RPMI7951 (cell line): ENCODE data around the gene BZW2. TPM values are rescaled to one million over a fixed set of nuclear protein-coding genes. Genes with fewer than 3 reads are reported as not detected.
"Not testable (repeated sequence)": the region's sequence is repeated elsewhere in the genome, so short reads cannot be mapped to it uniquely, and the experiment has no call there.

Experiments used
- DNase-seq: peaks from one replicate; pipeline ENCODE4 v3.0.0-alpha.2; 2012; ENCODE audit warnings: low read depth
- total RNA-seq: library from RNA; depleted of rRNA; stranded (reverse); fragments of >200 nt; shearing (Covaris generic); gene quantifications from 2 replicates; pipeline ENCODE4 v1.2.3, GENCODE V29; 2014

Gene BZW2
- total RNA-seq, 1 experiment from 2014 or later: 220 TPM

DNA sequence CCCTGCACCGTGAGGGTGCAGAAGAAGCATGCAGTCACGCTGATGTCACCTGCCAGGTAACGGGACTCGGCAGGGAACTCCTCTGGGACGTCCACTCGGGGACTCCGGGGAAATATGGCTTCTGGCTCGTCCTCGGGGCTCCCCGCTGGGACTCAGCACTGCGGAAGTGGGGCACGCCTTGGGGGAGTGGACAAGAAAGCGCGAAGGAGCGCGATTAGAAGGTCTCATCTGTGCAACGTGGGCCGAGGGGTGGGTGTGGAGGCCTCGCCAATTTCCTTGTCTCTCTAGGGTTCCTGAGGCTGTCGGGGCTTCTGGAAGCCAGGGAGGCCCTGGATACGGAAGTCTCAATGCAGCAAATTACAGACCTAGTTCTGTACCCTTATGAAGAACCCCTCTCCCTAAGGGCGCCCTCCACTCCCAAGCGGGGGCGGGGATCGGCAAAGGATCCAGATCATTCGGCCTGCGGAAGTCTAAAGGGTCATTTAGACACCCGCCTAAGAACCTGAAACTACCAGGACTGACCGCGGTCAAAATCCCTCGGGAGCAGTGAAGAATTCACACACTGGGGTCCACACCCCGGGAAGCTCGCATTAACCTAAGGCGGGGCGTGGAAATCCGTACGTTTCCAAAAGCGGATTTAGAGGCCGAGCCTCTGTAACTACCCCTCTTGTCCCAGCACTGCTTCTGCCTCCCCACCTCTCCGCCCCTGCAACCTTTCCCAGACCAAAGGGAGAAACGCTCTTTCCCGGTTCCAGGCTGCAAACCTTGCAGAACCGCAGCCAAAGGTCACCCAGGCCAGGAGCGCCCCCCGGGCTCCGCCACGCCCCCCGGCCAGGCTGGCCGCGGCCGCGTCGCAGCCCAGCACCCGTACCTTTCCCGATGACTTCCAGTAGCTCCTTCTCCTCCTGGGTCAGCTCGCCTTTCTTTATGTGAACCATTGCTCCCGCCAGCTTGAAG is 1.1 kb upstream of the BZW2 start:
- peak; percentile 75 for DNase-seq

DNA sequence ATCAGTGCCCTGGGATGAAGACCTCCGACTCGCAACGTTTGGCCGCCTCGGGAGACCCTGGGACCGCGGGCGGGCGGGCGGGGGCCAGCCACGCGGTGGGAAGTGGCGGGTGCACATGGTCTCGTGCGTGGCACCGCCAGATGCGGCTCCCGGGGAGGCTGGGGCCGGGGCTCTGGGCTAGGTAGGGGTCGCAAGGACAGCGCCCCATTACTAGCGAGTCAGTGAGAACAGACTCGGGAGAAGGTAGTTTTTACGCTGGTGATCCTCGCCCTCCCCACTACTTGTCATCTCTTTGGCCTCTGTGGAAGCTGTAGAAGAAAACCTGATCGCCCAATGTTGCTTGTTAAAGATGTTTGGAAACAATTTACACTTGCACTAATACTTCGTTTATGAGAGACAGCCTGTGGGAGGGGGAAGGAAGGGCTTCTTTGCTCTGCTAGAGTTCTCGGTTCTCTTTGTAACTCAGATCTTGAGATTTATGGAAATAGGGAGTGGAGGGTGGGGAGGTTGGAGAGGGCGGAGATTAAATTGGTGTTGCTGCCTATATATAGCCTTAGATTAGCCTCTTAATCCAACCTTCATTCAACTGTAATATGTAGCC is 591 bp downstream of the BZW2 start:
- DNase-seq: peak; percentile 43

DNA sequence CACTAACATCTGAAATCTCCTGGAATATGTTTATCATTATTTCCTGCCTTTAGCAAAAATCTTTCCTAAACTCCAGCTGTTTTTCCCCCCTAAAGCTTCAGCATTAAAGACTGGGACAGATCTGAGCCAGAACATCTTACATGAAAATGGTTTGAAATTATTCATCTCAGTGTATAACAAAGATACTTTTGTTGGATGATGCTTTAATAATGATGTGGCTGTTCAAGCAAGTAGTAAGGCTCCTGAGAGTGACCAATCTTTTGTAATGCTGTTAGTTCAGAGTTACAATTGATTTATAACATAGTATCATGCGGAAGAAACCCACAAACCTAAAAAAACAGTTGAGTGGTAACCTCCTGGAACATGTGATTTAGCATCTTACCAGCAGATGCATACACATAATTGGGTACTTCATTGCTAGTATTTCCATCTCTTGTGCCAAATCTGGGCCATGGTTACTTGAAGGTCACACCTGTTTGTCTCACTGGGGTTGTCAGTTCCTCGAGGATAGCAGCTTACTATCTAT is 1.5 kb downstream of the BZW2 start:
- DNase-seq: peak; percentile 25

DNA sequence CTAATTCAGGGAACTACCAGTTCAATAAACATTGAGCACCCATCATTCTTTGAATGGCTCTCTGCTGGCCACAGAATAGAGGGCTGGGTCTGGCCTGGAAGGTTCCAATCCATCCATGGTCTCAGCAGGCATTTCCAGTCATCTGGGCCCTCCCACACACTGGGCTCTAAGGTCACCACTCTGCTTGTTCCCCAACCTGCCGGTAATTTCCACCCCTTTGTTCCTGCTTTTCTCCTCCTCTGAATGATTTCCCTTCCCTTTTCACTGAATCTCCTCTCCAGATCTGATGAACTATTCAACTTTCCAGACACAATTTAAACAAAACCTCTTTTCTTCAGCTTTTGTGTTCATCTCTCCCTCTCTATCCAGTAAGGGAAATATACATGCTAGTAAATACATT is 2.6 kb downstream of the BZW2 start:
- peak; percentile 37 for DNase-seq

DNA sequence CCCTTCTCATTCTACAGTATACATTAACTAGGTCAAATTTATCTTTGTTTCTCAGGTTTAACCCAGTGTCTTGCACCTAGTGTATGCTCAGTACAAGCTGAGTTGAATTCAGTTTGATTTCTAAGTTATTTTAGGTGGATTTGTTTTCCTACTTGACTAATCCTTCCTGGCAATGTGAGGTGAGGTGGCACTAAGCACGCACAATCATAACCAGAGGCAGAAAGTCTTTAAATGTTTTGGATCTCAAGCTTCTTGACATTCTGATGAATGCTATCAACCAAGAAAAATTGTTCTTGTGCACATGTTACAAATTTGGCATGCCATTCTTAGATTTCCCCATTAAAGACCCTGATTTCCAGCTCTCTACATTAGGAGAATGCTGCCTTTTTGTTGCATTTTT is 3.2 kb downstream of the BZW2 start:
- peak; percentile 67 for DNase-seq

DNA sequence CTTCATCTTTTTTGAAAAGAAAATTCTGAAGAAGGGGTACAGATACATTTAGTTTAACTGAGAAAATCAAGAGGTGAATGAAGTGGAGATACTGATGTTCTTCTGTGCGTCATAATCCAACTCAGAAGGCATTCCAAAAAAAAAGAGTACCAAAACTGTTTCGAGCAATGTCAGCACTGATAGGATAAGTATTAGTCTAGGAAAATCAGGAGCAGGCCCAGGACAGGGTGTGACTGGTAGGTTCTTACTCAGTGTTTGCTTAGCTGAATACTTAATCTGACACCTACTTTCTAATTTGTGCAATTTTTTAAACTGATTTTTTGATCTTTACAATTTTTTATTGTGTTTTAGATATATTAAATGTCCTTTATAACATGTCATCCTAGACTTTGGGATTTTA is 4.3 kb downstream of the BZW2 start:
- DNase-seq: no peak

DNA sequence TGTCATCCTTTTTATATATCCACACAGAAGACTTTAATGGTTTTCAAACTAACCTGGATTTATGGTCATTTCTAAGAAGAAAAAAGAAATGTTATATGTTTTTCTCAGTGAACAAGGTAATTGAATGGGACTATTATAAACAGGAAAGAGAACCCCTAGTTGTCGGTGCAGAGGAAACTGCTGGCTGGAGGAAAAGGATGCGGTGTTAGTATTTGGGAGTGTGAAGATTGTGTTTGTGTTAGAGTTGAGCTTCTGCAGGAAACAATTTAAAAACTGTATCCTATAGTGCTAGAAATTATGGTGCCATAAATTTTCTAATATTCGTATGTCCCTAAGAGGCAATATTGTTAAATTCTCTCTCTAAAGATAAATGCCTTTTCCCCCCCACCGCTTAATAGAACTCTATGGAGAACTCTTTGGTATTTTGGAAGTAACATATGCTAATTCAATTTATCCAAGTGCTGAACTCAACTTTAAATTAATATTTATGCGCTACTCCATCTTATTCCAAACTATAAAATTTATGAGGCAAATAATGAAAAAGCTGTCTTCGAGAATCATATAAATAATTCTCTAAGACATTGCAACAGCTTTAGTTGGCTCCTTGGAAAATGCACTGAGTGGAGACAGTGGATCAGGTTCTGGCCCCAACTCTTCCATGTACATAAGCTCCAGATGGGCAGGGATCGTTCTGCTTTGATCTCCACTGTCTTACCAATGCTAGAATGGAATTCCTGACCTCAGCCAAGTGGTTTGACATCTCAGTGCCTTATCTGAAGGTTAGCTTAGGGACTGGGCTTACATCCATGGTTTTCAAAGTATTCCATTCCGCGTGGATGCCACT is 5.6 kb downstream of the BZW2 start:
- DNase-seq: peak; percentile 30

DNA sequence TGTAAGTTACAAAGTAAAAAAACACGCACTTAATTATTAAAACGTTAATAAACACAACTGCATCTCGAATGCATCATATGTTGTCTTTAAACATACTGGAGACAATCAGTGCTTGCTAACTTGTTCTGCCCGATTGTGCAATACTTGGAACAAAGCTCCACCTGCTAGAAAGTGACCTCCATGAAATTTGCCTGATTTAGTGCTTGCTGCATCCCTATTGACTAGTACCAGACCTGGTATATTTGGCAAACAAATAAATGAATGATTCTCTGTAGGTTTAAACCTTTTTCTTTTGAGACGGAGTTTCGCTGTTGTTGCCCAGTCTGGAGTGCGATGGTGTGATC is 6.2 kb downstream of the BZW2 start:
- DNase-seq: no peak

DNA sequence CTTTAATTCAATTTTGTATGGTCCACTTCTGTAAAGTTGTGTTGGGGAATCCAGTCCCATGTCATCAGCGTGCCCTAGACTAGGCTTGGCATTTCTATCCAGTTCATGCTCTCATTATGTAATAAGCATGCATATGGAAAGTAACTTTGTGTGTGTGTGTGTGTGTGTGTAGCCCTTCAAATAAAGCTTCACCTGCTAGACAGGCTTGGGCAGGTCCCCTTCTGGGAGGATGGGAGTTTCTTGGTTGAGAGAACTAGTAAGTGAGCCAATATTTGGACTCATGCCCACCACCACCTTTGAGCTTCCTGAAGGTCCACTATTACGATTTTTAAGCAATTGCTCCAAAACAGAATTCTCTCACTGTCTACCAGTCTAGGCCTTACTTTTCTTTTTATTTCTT is 6.9 kb downstream of the BZW2 start:
- no peak for DNase-seq

DNA sequence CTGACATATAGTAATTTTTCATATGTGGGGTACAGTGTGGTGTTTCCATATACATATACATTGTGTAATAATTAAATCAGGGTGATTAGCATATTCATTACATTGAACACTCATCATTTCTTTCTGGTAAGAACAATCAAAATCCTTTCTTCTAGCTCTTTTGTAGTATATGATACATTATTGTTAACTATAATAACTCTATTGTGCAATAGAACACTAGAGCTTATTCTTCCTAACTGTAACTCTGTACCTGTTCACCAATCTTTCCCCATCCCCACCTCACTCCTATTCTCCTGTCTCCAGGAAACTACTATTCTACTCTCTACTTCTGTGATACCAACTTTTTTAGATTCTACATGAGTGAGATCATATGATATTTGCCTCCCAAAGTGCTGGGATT is 9.4 kb downstream of the BZW2 start:
- no peak for DNase-seq

DNA sequence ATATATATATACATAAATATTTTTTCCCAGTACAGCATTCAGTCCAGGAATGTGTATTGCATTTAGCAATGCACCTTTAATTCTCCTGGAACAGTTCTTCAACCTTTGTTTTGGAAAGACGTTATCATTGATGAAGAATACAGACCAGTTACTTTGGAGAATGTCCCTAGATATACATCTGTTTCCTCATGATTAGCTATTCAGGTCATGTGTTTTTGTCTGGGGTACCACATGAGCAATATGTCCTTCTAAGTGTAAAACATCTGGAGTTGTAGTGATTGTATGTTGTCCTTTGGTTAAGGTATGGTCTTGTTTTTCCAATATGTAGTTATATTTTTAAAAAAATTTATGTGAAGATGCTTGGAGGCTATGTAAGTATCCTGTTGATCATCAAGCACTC is 10.2 kb downstream of the BZW2 start:
- DNase-seq: no peak

DNA sequence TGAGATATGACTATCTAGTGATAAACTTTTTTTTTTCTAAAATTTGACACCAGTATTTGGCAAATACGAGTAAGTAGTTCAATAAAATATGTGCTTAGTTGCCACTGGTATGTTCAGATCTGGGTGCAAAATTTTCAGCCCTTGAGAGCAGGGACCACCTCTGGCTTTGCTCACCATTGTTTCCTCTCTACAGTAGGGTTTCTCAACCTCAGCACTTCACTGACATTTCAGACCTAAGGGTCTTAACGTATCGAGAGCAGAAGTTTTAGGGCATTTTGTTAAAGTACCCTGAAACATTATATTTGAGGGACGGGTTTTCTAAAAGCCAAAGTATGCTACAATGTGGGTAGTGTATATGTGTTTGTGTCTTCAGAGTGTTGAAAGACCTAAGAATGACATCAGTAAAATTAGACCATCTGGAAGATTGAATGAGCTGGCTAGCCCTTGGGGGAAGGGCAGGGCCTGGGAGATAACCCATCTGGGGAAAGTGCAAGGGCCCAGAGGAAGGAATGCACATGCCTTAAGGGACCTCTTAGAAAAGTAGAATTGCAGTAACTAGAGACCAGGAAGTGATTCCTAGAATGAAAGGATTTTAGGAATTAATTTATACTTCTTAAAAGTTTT is 11.8 kb downstream of the BZW2 start:
- DNase-seq: peak; percentile 97

DNA sequence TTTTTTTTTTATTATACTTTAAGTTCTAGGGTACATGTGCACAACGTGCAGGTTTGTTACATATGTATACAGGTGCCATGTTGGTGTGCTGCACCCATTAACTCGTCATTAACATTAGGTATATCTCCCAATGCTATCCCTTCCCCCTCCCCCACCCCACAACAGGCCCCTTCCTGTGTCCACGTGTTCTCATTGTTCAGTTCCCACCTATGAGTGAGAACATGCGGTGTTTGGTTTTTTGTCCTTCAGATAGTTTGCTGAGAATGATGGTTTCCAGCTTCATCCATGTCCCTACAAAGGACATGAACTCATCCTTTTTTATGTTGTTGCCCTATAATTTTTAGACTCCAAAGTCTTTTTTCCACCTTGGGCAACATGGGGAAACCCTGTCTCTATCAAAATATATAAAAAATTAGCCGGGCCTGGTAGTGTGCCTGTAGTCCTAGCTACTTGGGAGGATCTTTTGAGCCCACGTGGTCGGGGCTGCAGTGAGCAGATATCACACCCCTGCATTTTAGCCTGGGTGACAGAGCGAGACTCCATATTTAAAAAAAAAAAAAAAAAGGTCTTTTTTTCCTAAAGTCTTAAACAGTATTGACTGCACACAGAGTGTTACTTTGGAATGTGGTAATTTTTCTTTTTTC is 14.0 kb downstream of the BZW2 start:
- DNase-seq: not testable (repeated sequence)

DNA sequence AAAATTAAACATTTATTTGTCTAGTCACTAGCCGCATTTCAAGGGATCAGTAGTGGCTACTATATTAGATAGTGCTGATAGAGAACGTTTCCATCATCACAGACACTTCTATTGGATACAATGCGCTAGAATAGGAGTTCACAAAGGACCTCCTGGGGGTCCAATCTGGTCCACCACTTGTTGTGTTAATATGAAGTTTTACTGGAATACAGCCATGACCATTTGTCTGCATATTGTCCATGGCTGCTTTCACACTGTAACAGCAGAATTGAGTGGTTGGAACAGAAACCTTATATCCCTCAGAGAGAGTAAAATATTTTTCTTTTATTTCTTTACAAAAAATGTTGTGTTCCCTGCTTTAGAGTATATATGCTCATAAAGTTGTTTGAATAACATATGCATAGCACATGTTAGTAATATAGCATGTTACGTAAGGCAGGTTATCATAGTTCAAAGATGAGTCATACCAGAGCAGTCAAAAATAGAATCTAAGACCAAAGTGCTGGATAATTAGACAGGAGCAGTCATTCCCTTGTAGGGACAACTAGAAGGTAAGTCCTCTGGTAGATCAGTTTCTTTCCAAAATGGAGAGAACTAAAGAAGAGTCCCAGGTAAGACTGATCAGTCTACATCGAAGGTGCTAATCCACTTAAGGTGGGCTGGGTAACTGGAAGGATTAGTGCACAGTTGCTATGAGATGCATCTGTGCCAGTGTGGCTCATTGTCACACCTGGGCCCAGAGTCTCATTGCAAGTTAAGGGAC is 14.9 kb downstream of the BZW2 start:
- peak; percentile 92 for DNase-seq

DNA sequence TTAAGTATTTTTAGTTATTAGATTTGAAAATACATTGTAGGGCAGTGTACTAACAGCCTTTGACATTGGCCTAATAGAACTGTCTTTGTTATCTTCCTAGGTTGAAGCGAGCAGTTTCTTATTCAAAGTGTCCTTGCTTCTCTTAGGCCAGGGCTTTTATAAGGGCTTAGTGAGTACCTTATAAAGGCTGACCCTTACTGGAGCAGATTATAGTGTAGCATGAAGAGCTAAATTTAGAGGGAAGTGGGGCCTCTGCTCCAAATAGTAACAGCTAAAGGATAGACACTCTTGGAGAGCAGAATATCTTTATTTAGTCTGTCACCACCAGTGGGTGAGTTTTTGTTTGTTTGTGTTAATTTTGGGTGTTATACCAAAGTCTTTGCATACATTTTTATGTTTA is 15.9 kb downstream of the BZW2 start:
- peak; percentile 29 for DNase-seq

DNA sequence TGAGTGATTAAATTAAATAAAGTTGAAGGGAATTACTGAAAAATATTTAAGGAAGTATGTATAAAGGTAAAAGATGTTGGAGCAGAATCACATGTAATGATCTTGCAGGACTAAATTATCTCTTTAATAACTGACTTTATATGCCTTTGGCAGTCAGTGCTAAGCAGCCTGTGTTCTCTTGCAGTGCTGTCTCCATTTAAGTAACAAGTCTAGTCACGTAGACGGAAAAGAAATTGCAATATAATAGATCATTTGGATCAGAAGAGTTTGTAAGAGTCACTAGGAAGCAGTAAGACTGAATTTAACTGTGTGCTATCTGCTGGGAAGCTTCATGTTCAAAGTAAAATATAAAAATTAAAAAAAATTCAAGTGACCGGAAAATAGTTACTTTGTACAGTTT is 21.4 kb downstream of the BZW2 start:
- no peak for DNase-seq

DNA sequence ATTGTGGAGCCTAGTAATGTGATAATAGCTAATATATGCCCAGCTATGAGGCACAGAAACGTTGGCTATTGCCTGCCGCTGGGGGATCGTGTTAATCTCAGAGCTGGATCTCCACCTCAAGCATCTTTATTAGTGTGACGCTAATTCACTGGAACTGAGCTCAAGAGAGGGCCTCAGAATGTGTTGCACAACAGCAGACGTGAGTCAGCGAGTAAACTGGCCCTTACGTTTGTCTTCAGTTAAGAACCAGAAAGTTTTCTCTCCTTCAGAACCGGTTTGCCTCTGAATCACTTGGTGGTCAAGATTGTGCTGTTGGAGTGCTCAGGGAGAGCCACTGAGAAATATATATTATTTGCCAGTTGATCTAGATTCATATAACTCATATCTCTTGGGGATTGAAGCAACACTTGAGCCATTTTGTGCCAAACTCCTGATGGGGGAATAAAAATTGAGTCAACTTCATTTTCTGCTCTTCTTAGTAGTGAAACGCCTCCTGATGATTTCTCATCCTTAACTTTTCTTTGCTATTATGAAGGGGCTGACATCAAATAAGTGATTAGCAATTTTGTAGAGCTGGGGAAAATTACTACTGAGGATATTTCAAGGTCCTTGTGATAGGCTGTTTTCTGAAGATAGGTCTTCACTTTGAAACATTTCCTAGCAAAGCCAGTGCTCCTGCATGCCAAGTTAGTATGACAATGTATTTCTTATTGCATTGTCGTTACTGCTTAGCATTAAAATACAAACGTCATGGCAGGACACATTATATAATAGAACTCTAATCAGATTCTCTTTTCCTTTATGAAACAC is 22.3 kb downstream of the BZW2 start:
- peak; percentile 99 for DNase-seq

DNA sequence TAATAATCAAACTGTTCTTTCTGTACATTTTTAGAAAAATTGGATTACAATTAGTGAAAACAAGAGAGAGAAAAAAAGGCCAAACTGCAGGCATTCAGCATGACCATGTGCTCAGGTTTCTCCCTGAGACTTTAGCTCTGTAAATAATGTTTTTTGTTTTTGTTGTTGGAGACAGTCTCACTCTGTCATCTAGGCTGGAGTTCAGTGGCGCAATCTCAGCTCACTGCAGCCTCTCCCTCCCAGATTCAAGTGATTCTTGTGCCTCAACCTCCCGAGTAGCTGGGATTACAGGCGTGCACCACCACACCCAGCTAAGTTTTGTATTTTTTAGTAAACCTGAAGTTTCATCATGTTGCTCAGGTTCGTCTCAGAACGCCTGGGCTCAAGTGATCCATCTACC is 23.0 kb downstream of the BZW2 start:
- peak; percentile 30 for DNase-seq

DNA sequence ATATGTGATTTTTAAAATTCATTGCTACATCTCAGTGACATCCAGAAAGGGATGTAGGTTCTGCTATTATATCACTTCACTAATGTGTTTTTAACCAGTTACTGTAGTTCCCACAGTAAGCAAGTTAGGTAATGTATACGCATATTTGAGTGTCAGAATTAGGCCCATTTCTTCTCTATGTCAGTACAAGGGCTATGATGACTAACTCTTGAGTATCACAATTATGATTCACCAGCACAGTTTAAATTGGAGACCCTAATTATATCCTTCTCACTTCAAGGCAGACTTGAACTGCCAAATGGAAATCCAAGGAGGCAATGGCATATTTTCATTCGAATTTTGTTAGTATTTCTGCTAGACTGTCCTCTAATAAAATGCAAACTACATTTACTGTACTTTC is 23.6 kb downstream of the BZW2 start:
- peak; percentile 63 for DNase-seq

DNA sequence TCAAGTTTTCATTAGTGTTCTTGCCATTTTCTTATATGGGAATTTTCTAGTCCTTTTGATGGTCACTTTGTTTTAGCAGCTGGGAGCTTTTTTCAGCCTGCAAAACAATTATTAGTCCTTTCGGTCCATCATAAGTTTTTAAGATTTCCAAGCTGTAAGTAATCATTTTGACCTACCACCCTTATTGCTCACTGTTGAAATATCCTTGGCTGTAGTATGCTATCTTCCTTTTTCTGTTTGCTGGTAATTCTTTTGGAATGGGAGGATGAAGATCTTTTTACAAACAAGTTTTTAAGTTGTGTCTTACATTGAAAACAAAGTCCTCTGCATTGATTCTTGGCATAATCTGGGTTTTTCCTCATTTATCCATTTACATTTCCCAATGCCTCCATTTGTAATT is 24.0 kb downstream of the BZW2 start:
- DNase-seq: peak; percentile 15
